NB4 (cell line): Measurements from ENCODE around the gene TRIO.

Experiments
- POLR2A ChIP-seq: IDR thresholded peaks from 2 replicates; pipeline ENCODE4 v1.6.1; 2011; ENCODE audit warnings: mild to moderate bottlenecking; ENCODE audit not compliant: insufficient read length; ENCODE audit errors: extremely low read depth
- TF ChIP-seq, protein P1 (sequence below): IDR thresholded peaks from one replicate; pipeline ENCODE4 v1.5.1; 2012; ENCODE audit warnings: low read depth, low read length

DNA sequence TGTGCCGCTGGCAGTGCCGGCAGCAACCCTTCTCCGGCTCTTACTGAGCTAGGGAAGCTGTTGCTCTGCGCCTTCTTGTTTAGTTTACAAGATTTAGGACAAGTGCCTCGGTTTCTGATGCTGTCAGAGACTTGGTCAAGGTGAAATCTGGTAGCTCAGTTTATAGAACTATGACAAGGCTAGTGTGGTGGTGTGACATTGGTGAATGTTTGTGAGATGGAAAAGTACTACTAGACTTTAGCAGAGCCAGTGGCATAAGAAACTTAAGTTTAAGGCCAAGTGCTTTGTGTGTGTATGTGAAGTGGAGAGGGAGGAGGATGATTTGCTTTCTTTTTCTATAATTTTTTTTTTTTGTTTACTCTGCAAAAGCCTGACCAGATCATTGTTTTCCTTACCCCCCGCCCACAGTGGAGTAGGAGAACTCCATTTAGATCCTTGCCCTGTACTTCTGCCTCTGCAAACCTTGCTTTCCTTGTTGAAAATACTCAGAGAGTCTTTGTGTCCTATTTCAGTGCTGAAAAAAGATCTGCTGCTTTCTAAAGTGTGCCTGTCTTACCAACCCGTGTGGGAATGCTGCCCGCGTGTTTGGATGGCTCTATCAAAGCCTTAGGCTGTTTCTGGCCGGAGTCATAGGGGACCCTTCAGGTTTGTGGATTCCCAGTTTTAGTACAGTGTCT lies 75.9 kb downstream of the TRIO start:
- TF ChIP-seq, protein P1, sequence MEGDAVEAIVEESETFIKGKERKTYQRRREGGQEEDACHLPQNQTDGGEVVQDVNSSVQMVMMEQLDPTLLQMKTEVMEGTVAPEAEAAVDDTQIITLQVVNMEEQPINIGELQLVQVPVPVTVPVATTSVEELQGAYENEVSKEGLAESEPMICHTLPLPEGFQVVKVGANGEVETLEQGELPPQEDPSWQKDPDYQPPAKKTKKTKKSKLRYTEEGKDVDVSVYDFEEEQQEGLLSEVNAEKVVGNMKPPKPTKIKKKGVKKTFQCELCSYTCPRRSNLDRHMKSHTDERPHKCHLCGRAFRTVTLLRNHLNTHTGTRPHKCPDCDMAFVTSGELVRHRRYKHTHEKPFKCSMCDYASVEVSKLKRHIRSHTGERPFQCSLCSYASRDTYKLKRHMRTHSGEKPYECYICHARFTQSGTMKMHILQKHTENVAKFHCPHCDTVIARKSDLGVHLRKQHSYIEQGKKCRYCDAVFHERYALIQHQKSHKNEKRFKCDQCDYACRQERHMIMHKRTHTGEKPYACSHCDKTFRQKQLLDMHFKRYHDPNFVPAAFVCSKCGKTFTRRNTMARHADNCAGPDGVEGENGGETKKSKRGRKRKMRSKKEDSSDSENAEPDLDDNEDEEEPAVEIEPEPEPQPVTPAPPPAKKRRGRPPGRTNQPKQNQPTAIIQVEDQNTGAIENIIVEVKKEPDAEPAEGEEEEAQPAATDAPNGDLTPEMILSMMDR: no peak
- no peak for TF ChIP-seq POLR2A
